HepG2 (cell line): ENCODE measurements around the gene PRSS53. TPM values are rescaled to one million over a fixed set of nuclear protein-coding genes. Genes with fewer than 3 reads are reported as not detected.

Experiments
- ESRRA ChIP-seq: sonication (generic); formaldehyde crosslinking; IDR thresholded peaks from 2 replicates; pipeline ENCODE4 v1.5.1; 2020; ENCODE audit warnings: mild to moderate bottlenecking, low read depth, missing genetic modification reagents
- FIP1L1 ChIP-seq: fragments of 200-400 bp; formaldehyde crosslinking; IDR thresholded peaks from 2 replicates; pipeline ENCODE4 v1.6.1; 2018; ENCODE audit warnings: low read depth, mild to moderate bottlenecking, low read length, moderate library complexity, borderline replicate concordance; ENCODE audit not compliant: insufficient read depth
- SNRNP70 ChIP-seq: fragments of 200-400 bp; formaldehyde crosslinking; IDR thresholded peaks from 2 replicates; pipeline ENCODE4 v1.6.1; 2017; ENCODE audit warnings: mild to moderate bottlenecking, low read depth, low read length, moderate library complexity
- SUZ12 ChIP-seq: fragments of 150-350 bp; IDR thresholded peaks from 2 replicates; pipeline ENCODE4 v1.6.1; 2014; ENCODE audit warnings: low read depth, low read length
- TARDBP ChIP-seq: sonication (generic); formaldehyde crosslinking; IDR thresholded peaks from 2 replicates; pipeline ENCODE4 v1.8.0; 2022; ENCODE audit warnings: mild to moderate bottlenecking, missing genetic modification reagents
- ZNF484 ChIP-seq: sonication (generic); formaldehyde crosslinking; IDR thresholded peaks from 2 replicates; pipeline ENCODE4 v1.5.1; 2020; ENCODE audit warnings: mild to moderate bottlenecking, low read depth, missing genetic modification reagents, borderline replicate concordance
- ZNF510 ChIP-seq: sonication (generic); formaldehyde crosslinking; IDR thresholded peaks from 2 replicates; pipeline ENCODE4 v1.4.0; 2020; ENCODE audit warnings: low read depth, mild to moderate bottlenecking, missing genetic modification reagents
- ZNF567 ChIP-seq: sonication (generic); formaldehyde crosslinking; IDR thresholded peaks from 2 replicates; pipeline ENCODE4 v1.8.1; 2023; ENCODE audit warnings: mild to moderate bottlenecking, missing genetic modification reagents, borderline replicate concordance
- ZNF850 ChIP-seq: sonication (generic); formaldehyde crosslinking; conservative IDR thresholded peaks from 2 replicates; pipeline ENCODE4 v1.9.0; 2021; ENCODE audit warnings: mild to moderate bottlenecking, missing genetic modification reagents
- ZSCAN9 ChIP-seq: IDR thresholded peaks from 2 replicates; pipeline ENCODE4 v1.6.1; 2016; ENCODE audit warnings: borderline replicate concordance
- polyA plus RNA-seq, 8 experiments: library from polyadenylated mRNA; depleted of rRNA in 3 of 8; stranded (reverse) in 7 of 8; unstranded in 1 of 8; fragments of >200 nt; fragmentation: Illumina TruSeq in 4 of 8; extraction: Trizol in 4 of 8; gene quantifications; 2 replicates each; pipeline versions ENCODE4 v1.2.1 to v1.2.3, GENCODE V29; 2011 to 2016; ENCODE audit warnings: low read depth in 4 of 8, missing spikeins in 1 of 8, mixed read lengths in 1 of 8; ENCODE audit not compliant: insufficient read depth in 1 of 8
- total RNA-seq, 5 experiments: library from RNA; depleted of rRNA; stranded (reverse); fragments of >200 nt; fragmentation: Illumina TruSeq; extraction: Trizol; gene quantifications; 2 replicates each; pipeline ENCODE4 v1.2.3, GENCODE V29; 2016; ENCODE audit warnings: low read depth in 1 of 5
- TF ChIP-seq, protein P1 (sequence below): sonication (generic); formaldehyde crosslinking; IDR thresholded peaks from 2 replicates; pipeline ENCODE4 v1.9.0; 2021; ENCODE audit warnings: missing genetic modification reagents, mild to moderate bottlenecking, borderline replicate concordance
- TF ChIP-seq, protein P2 (sequence below): sonication (generic); formaldehyde crosslinking; IDR thresholded peaks from 2 replicates; pipeline ENCODE4 v1.5.1; 2020; ENCODE audit warnings: mild to moderate bottlenecking, missing genetic modification reagents, moderate library complexity
- TF ChIP-seq, protein P3 (sequence below): sonication (generic); formaldehyde crosslinking; IDR thresholded peaks from 2 replicates; pipeline ENCODE4 v1.9.0; 2021; ENCODE audit warnings: missing genetic modification reagents, borderline replicate concordance
- TF ChIP-seq, protein P4 (sequence below): sonication (generic); formaldehyde crosslinking; IDR thresholded peaks from 2 replicates; pipeline ENCODE4 v1.5.0; 2020; ENCODE audit warnings: missing genetic modification reagents, mild to moderate bottlenecking, borderline replicate concordance
- TF ChIP-seq, protein P5 (sequence below): sonication (generic); formaldehyde crosslinking; IDR thresholded peaks from 2 replicates; pipeline ENCODE4 v1.4.0; 2020; ENCODE audit warnings: missing genetic modification reagents

Gene PRSS53
- total and polyA plus RNA-seq, 2 of the 13 experiments (the other 11 are each of a cell fraction or from before 2014, with no cell fraction given) = 2.2 to 7.4 TPM

DNA sequence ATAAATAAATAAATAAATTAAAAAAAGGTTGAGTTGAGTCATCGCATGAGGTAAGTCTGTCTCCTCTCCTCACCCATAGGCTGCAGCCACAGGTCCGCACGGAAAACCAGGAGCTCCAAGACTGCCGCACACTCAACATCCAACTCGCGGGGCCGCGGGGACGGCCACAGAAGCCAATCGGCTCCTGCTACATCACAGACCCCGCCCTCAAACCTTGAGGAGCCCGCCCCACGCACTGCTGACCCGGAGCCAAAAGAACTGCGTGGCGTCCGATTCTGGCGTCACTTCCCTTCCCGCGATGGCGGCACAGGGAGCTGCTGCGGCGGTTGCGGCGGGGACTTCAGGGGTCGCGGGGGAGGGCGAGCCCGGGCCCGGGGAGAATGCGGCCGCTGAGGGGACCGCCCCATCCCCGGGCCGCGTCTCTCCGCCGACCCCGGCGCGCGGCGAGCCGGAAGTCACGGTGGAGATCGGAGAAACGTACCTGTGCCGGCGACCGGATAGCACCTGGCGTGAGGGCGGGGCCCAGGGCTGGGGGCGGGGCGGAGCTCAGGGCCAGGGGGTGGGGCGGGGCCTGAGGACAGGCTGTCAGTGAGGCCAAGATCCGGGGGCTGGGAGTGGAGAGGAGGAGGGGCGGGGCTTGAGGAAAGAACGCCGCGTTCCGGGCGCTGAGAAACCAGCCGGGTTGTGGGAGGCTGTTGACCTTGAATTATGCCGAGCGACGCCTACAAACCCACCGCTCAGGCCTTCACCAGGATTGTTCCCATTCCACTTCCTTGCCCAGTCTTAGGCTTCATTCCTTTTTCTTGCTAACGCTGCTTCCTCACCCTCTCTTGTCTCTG lies 28.9 kb upstream of the PRSS53 start, which contains the start of gene KAT8 (continued):
- TF ChIP-seq, protein P1, sequence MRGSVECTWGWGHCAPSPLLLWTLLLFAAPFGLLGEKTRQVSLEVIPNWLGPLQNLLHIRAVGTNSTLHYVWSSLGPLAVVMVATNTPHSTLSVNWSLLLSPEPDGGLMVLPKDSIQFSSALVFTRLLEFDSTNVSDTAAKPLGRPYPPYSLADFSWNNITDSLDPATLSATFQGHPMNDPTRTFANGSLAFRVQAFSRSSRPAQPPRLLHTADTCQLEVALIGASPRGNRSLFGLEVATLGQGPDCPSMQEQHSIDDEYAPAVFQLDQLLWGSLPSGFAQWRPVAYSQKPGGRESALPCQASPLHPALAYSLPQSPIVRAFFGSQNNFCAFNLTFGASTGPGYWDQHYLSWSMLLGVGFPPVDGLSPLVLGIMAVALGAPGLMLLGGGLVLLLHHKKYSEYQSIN (CRISPR knock-in tag) = no peak
- TF ChIP-seq TARDBP (CRISPR knock-in tag) (peak; percentile 93), FIP1L1 (0 out of 2 replicates have a peak, but pooled peaks have one; percentile 61), SNRNP70 (no peak), ZNF484 (CRISPR knock-in tag) (no peak), ZNF567 (CRISPR knock-in tag) (no peak), ESRRA (CRISPR knock-in tag) (0 out of 2 replicates have a peak, but pooled peaks have one; percentile 35), ZNF850 (no peak), SUZ12 (no peak), ZNF510 (CRISPR knock-in tag) (0 out of 2 replicates have a peak, but pooled peaks have one; percentile 58), ZSCAN9 (CRISPR knock-in tag) (0 out of 2 replicates have a peak, but pooled peaks have one; percentile 73)
- TF ChIP-seq, protein P2, sequence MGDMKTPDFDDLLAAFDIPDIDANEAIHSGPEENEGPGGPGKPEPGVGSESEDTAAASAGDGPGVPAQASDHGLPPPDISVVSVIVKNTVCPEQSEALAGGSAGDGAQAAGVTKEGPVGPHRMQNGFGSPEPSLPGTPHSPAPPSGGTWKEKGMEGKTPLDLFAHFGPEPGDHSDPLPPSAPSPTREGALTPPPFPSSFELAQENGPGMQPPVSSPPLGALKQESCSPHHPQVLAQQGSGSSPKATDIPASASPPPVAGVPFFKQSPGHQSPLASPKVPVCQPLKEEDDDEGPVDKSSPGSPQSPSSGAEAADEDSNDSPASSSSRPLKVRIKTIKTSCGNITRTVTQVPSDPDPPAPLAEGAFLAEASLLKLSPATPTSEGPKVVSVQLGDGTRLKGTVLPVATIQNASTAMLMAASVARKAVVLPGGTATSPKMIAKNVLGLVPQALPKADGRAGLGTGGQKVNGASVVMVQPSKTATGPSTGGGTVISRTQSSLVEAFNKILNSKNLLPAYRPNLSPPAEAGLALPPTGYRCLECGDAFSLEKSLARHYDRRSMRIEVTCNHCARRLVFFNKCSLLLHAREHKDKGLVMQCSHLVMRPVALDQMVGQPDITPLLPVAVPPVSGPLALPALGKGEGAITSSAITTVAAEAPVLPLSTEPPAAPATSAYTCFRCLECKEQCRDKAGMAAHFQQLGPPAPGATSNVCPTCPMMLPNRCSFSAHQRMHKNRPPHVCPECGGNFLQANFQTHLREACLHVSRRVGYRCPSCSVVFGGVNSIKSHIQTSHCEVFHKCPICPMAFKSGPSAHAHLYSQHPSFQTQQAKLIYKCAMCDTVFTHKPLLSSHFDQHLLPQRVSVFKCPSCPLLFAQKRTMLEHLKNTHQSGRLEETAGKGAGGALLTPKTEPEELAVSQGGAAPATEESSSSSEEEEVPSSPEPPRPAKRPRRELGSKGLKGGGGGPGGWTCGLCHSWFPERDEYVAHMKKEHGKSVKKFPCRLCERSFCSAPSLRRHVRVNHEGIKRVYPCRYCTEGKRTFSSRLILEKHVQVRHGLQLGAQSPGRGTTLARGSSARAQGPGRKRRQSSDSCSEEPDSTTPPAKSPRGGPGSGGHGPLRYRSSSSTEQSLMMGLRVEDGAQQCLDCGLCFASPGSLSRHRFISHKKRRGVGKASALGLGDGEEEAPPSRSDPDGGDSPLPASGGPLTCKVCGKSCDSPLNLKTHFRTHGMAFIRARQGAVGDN = peak; percentile 88
- TF ChIP-seq, protein P3, sequence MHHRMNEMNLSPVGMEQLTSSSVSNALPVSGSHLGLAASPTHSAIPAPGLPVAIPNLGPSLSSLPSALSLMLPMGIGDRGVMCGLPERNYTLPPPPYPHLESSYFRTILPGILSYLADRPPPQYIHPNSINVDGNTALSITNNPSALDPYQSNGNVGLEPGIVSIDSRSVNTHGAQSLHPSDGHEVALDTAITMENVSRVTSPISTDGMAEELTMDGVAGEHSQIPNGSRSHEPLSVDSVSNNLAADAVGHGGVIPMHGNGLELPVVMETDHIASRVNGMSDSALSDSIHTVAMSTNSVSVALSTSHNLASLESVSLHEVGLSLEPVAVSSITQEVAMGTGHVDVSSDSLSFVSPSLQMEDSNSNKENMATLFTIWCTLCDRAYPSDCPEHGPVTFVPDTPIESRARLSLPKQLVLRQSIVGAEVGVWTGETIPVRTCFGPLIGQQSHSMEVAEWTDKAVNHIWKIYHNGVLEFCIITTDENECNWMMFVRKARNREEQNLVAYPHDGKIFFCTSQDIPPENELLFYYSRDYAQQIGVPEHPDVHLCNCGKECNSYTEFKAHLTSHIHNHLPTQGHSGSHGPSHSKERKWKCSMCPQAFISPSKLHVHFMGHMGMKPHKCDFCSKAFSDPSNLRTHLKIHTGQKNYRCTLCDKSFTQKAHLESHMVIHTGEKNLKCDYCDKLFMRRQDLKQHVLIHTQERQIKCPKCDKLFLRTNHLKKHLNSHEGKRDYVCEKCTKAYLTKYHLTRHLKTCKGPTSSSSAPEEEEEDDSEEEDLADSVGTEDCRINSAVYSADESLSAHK = peak; percentile 87; the same call in 1 of the 2 replicates
- TF ChIP-seq, protein P4, sequence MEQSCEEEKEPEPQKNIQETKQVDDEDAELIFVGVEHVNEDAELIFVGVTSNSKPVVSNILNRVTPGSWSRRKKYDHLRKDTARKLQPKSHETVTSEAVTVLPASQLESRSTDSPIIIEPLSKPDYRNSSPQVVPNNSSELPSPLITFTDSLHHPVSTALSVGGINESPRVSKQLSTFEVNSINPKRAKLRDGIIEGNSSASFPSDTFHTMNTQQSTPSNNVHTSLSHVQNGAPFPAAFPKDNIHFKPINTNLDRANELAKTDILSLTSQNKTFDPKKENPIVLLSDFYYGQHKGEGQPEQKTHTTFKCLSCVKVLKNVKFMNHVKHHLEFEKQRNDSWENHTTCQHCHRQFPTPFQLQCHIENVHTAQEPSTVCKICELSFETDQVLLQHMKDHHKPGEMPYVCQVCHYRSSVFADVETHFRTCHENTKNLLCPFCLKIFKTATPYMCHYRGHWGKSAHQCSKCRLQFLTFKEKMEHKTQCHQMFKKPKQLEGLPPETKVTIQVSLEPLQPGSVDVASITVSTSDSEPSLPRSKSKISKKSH (CRISPR knock-in tag) = no peak
- TF ChIP-seq, protein P5, sequence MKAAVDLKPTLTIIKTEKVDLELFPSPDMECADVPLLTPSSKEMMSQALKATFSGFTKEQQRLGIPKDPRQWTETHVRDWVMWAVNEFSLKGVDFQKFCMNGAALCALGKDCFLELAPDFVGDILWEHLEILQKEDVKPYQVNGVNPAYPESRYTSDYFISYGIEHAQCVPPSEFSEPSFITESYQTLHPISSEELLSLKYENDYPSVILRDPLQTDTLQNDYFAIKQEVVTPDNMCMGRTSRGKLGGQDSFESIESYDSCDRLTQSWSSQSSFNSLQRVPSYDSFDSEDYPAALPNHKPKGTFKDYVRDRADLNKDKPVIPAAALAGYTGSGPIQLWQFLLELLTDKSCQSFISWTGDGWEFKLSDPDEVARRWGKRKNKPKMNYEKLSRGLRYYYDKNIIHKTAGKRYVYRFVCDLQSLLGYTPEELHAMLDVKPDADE (CRISPR knock-in tag) = no peak
